Stimulated activated CD4-positive, alpha-beta T cell treated with anti-CD3 and anti-CD28 coated beads, Interleukin-2, amount 100 ng/mL, for 4 hours (primary cell): ENCODE data around the gene NPLOC4.

Source experiments
- DNase-seq: peaks from one replicate; pipeline ENCODE4 v3.0.0-alpha.2; 2020; ENCODE audit warnings: low read depth

NPLOC4 gene

GRCh38 chr17:81517339-81518112, 119.4 kb downstream of the NPLOC4 start:
- no peak for DNase-seq

- DNase-seq = no peak
These were observed 119.9 kb downstream of the NPLOC4 start for GRCh38 chr17:81517009-81517338.

GRCh38 chr17:81516439-81516838, 120.5 kb downstream of the NPLOC4 start:
- no peak for DNase-seq

- no peak for DNase-seq
These were observed 121.3 kb downstream of the NPLOC4 start for GRCh38 chr17:81515530-81516041.

- peak; percentile 74 for DNase-seq
These were observed 122.0 kb downstream of the NPLOC4 start for GRCh38 chr17:81514739-81515529.

- DNase-seq = no peak
These were observed 122.5 kb downstream of the NPLOC4 start for GRCh38 chr17:81514489-81514738.

GRCh38 chr17:81513753-81514488, 123.0 kb downstream of the NPLOC4 start:
- no peak for DNase-seq

GRCh38 chr17:81513372-81513752, 123.5 kb downstream of the NPLOC4 start:
- no peak for DNase-seq

GRCh38 chr17:81512562-81513371, 124.1 kb downstream of the NPLOC4 start, which contains the start of gene ACTG1:
Gene ACTG1 (minus strand): TSS chr17:81512799. CDS start chr17:81512354, 445 bp downstream.
- peak; percentile 90 for DNase-seq

- DNase-seq = no peak
These were observed 124.9 kb downstream of the NPLOC4 start for GRCh38 chr17:81511804-81512561.

GRCh38 chr17:81511554-81511803, 125.4 kb downstream of the NPLOC4 start:
- no peak for DNase-seq

- DNase-seq = no peak
These were observed 125.9 kb downstream of the NPLOC4 start for GRCh38 chr17:81510785-81511553.

- DNase-seq = no peak
These were observed 126.7 kb downstream of the NPLOC4 start for GRCh38 chr17:81509972-81510784.

GRCh38 chr17:81509207-81509971, 127.5 kb downstream of the NPLOC4 start:
- peak; percentile 39 for DNase-seq

- DNase-seq = no peak
These were observed 128.2 kb downstream of the NPLOC4 start for GRCh38 chr17:81508639-81509206.
